Endothelial cell (in vitro differentiated cells): Measurements from ENCODE around the gene CCDC18. TPM values are rescaled to one million over a fixed set of nuclear protein-coding genes. Genes with fewer than 3 reads are reported as not detected.
"Not testable (repeated sequence)": the region's sequence is repeated elsewhere in the genome, so short reads cannot be mapped to it uniquely, and the experiment has no call there.

Experiments
- DNase-seq: peaks from one replicate; pipeline ENCODE4 v3.0.0; 2021; ENCODE audit warnings: low spot score
- H3K27ac Mint-ChIP-seq: one replicate; pipeline ENCODE4 v1.8.0; 2021; ENCODE audit warnings: mixed read lengths, inconsistent platforms; ENCODE audit not compliant: unreplicated experiment
- H3K27me3 Mint-ChIP-seq: one replicate; pipeline ENCODE4 v1.8.0; 2021; ENCODE audit warnings: mild to moderate bottlenecking, moderate library complexity, mixed read lengths, inconsistent platforms; ENCODE audit not compliant: unreplicated experiment
- H3K36me3 Mint-ChIP-seq: one replicate; pipeline ENCODE4 v1.8.0; 2021; ENCODE audit warnings: mild to moderate bottlenecking, low read depth, mixed read lengths, inconsistent platforms; ENCODE audit not compliant: unreplicated experiment
- H3K4me1 Mint-ChIP-seq: one replicate; pipeline ENCODE4 v1.8.0; 2021; ENCODE audit warnings: mild to moderate bottlenecking, mixed read lengths, inconsistent platforms; ENCODE audit not compliant: unreplicated experiment
- H3K4me3 Mint-ChIP-seq: one replicate; pipeline ENCODE4 v1.8.0; 2021; ENCODE audit warnings: mild to moderate bottlenecking, mixed read lengths, inconsistent platforms; ENCODE audit not compliant: unreplicated experiment
- H3K9me3 Mint-ChIP-seq: one replicate; pipeline ENCODE4 v1.8.0; 2021; ENCODE audit warnings: mixed read lengths, inconsistent platforms; ENCODE audit not compliant: unreplicated experiment
- total RNA-seq: library from RNA; stranded (reverse); fragmentation: NEBNext Ultra II Directional; extraction: Animal tissue kit (Norgen Biotek cat#: 25700); gene quantifications from one replicate; pipeline ENCODE4 v1.2.1, GENCODE V29; 2021; ENCODE audit not compliant: unreplicated experiment
- TF ChIP-seq, protein P1 (sequence below): fragments of 200-600 bp; sonication (generic); IDR thresholded peaks from one replicate; pipeline ENCODE4 v1.5.0; 2021; ENCODE audit warnings: antibody characterized with exemption; ENCODE audit not compliant: unreplicated experiment

CCDC18 gene
- total RNA-seq, 1 donor from 2014 or later: 10.4 TPM

- no peak overlapping the region for H3K27ac Mint-ChIP-seq
- H3K4me3 Mint-ChIP-seq: no peak overlapping the region
- TF ChIP-seq, protein P1, sequence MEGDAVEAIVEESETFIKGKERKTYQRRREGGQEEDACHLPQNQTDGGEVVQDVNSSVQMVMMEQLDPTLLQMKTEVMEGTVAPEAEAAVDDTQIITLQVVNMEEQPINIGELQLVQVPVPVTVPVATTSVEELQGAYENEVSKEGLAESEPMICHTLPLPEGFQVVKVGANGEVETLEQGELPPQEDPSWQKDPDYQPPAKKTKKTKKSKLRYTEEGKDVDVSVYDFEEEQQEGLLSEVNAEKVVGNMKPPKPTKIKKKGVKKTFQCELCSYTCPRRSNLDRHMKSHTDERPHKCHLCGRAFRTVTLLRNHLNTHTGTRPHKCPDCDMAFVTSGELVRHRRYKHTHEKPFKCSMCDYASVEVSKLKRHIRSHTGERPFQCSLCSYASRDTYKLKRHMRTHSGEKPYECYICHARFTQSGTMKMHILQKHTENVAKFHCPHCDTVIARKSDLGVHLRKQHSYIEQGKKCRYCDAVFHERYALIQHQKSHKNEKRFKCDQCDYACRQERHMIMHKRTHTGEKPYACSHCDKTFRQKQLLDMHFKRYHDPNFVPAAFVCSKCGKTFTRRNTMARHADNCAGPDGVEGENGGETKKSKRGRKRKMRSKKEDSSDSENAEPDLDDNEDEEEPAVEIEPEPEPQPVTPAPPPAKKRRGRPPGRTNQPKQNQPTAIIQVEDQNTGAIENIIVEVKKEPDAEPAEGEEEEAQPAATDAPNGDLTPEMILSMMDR: no peak
- no peaks in the 10 kb centered on the region for H3K27me3 Mint-ChIP-seq
- no peaks in the 10 kb centered on the region for H3K4me1 Mint-ChIP-seq
- no peak for DNase-seq
- H3K9me3 Mint-ChIP-seq: peaks cover 2% of the 10 kb centered on the region
- H3K36me3 Mint-ChIP-seq: peaks cover 6% of the 10 kb centered on the region
Measured at GRCh38 chr1:93256433-93256832, 75.9 kb downstream of the CCDC18 start.

DNA sequence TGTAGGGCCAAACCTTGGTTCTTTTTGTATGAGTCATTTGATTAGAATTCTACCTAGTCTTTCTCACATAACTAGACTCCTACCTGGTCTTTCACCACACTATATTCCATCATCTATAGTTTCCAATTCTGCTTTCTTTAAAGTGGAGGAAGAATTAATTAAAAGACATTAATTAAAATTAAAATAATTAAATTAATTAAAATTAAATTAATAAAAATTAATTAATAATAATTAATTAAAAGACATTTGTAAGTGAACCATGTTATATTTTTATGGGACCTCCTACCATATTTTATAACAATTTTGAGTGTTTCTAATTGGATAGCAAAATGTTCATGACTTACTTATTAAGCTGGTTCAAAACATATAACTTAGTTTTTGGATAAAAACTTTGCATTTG lies 77.4 kb downstream of the CCDC18 start:
- Mint-ChIP-seq H3K4me3 (no peak overlapping the region), H3K9me3 (peaks cover 12% of the 10 kb centered on the region), H3K4me1 (no peaks in the 10 kb centered on the region), H3K27ac (no peak overlapping the region), H3K27me3 (no peaks in the 10 kb centered on the region), H3K36me3 (peaks cover 21% of the 10 kb centered on the region)
- no peak for DNase-seq
- TF ChIP-seq, protein P1: no peak

DNA sequence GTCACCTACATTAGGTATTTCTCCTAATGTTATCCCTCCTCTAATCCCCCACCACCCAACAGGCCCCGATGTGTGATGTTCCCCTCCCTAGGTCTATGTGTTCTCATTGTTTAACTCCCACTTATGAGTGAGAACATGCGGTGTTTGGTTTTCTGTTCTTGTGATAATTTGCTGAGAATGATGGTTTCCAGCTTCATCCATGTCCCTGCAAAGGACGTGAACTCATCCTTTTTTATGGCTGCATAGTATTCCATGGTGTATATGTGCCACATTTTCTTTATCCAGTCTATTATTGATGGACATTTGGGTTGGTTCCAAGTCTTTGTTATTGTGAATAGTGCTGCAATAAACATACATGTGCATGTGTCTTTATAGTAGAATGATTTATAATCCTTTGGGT lies 80.2 kb downstream of the CCDC18 start:
- H3K36me3 Mint-ChIP-seq: peaks cover 47% of the 10 kb centered on the region
- H3K27me3 Mint-ChIP-seq, H3K4me3 Mint-ChIP-seq, DNase-seq, H3K4me1 Mint-ChIP-seq, H3K27ac Mint-ChIP-seq: not testable (repeated sequence)
- H3K9me3 Mint-ChIP-seq: peaks cover 20% of the 10 kb centered on the region

DNA sequence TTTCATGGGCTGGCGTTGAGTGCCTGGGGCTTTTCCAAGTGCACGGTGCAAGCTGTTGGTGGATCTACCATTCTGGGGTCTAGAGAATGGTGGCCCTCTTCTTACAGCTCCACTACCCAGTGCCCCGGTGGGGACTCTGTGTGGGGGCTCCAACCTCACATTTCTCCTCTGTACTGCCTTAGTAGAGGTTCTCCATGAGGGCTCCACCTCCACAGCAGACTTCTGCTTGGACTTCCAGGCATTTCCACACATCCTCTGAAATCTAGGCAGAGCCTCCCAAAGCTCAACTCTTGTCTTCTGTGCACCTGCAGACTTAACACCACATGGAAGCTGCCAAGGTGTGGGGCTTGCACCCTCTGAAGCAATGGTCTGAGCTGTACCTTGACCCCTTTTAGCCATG lies 82.1 kb downstream of the CCDC18 start:
- H3K4me3 Mint-ChIP-seq: no peak overlapping the region
- H3K9me3 Mint-ChIP-seq: peaks cover 20% of the 10 kb centered on the region
- H3K27ac Mint-ChIP-seq: no peak overlapping the region
- no peak for DNase-seq
- H3K27me3 Mint-ChIP-seq: no peaks in the 10 kb centered on the region
- TF ChIP-seq, protein P1: no peak
- H3K36me3 Mint-ChIP-seq: peaks cover 56% of the 10 kb centered on the region
- no peaks in the 10 kb centered on the region for H3K4me1 Mint-ChIP-seq

DNA sequence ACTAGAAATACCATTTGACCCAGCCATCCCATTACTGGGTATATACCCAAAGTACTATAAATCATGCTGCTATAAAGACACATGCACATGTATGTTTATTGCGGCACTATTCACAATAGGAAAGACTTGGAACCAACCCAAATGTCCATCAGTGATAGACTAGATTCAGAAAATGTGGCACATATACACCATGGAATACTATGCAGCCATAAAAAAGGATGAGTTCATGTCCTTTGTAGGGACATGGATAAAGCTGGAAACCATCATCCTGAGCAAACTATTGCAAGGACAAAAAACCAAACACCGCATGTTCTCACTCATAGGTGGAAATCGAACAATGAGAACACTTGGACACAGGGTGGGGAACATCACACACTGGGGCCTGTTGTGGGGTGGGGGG lies 88.4 kb downstream of the CCDC18 start:
- not testable (repeated sequence) for H3K4me1 Mint-ChIP-seq, H3K4me3 Mint-ChIP-seq, DNase-seq, H3K9me3 Mint-ChIP-seq, H3K27ac Mint-ChIP-seq, H3K27me3 Mint-ChIP-seq
- peaks cover 25% of the 10 kb centered on the region for H3K36me3 Mint-ChIP-seq

- H3K9me3 Mint-ChIP-seq, H3K4me3 Mint-ChIP-seq, H3K27me3 Mint-ChIP-seq, H3K27ac Mint-ChIP-seq, H3K4me1 Mint-ChIP-seq, H3K36me3 Mint-ChIP-seq, DNase-seq: not testable (repeated sequence)
Measured at GRCh38 chr1:93275262-93275633, 94.7 kb downstream of the CCDC18 start.
